ENCODE data around the gene FAM89B.

DNA sequence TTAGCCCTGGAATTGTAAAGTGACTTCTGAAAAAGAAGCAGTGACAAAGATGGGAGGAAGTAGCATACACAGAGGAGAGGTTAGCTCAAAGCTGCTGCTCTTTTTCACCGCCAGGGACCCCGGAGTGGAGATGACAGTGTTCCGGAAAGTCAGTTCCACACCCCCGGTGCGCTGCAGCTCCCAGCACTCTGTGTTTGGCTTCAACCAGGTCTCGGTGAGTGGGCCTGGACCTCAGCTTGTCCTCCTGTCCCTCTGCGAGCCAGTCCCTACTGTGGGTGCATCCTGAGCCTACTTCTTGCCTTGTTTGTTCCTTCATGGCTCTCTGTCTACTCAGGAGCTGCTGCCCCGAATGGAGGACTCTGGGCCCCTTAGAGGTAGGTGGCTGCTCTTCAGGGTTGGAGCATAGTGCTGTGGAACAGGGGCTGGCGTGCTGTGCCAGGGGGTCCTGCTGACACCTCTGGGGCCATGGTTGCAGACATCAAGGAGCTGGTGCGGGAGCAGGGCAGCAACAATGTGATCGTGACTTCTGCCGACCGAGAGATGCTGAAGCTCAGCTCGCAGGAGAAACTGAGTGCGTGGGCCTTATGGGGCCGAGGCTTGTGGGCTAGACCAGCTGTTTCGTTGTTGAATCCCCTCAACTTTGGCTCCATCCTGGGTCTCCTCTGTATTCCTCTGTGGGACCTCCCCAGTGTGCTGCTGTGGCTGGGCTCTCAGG lies 45.0 kb downstream of the FAM89B start:
- no peak for TF ChIP-seq CTCF (IDR thresholded peaks at IDR 0.05)
- no peak for TF ChIP-seq SIN3A (IDR thresholded peaks at IDR 0.05; ENCODE audit: borderline replicate concordance, insufficient read depth, low read depth, low read length)
- no peak for TF ChIP-seq POLR2AphosphoS5 (IDR thresholded peaks at IDR 0.05; ENCODE audit: low read depth, low read length)
- TF ChIP-seq REST (IDR thresholded peaks at IDR 0.05; ENCODE audit: insufficient read depth in 1 of 2, low read depth in 2 of 2, low read length in 1 of 2), result no peak
- TF ChIP-seq TCF7L2 (IDR thresholded peaks at IDR 0.05; ENCODE audit: low read depth, low read length), result no peak
